HG03064 (cell line): ENCODE results near the gene RERE.

Experiments used
- ATAC-seq: cut with Tn5 transposase; IDR thresholded peaks from one replicate; pipeline ENCODE4 v1.9.1; 2021; ENCODE audit warnings: low read depth; ENCODE audit not compliant: unreplicated experiment

RERE gene

GRCh38 chr1:8722366-8722765, 95.1 kb downstream of the RERE start:
- no peak for ATAC-seq

DNA sequence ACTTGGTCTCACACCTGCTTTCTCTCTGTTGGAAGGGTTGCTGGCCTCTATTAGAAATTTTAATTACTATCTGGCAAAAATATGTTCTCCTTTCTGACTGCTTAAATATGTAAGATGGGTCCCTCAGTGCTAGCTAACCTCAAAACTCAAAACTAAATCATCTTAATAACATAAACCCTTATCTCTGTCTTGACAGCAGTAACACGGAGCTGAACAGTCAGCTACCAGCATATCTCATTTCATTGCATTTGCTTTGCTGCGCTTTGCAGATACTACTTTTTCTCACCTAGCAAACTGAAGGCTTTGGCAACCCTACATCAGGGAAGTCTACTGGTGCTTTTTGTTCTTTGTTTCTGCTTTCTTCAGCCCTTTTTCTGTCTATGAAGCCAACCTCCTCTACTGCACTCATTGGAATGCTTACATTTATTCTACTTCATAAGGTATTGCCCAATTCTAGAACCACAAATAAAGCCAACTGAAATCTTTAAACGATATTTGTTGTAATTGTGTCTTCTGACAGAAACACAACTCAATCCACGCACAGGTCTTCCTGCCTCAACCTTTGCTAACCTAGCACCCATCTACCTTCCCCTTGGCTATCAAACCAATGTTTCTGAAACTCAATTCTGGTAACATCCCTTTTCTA, 95.6 kb downstream of the RERE start:
- ATAC-seq = no peak

- ATAC-seq = no peak
These were observed 97.1 kb downstream of the RERE start for GRCh38 chr1:8720347-8720746.

DNA sequence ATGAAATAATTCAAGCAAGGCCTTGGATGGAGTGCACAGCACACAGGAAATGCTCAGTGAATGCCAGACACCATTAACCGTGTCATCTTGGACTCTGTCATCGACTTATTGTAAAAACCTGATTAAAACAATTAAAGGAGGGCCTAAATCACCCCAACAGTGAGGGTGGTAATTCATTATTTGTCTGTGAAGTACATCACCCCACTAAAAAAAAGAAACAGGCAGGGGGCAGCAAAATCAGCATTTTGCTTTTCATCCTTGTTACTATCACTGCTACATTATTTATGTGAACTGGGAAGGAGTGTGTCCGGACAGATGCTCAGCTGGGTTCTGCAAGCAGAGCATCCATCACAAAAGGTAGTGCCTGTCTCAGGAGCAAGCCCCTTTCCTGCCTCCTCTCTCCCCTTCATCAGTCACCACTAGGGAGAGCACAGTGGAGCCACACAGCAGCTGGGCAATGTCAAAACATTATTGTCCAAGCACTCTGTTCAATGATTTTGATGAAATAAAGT, 98.5 kb downstream of the RERE start:
- ATAC-seq = no peak

- no peak for ATAC-seq
These were observed 100.3 kb downstream of the RERE start for GRCh38 chr1:8717148-8717547.

GRCh38 chr1:8716238-8716637, 101.2 kb downstream of the RERE start:
- no peak for ATAC-seq

DNA sequence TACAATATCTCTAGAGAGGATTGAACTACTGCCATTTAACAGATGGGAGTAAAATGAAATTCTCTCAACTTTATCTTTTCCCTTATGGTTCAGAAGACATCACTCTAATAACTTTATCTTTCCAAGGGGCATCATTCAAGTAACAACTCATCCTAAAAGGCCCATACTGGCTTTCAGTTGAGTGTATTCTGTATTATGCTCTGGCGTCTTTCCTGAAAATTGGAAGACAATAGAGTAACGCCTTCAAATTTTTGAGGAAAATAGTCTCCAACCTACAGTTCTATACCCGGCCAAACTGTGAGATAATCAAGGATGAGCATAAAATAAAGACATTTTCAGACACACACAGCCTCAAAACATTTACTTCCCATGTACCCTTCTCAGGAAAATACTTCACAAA, 103.3 kb downstream of the RERE start:
- no peak for ATAC-seq

DNA sequence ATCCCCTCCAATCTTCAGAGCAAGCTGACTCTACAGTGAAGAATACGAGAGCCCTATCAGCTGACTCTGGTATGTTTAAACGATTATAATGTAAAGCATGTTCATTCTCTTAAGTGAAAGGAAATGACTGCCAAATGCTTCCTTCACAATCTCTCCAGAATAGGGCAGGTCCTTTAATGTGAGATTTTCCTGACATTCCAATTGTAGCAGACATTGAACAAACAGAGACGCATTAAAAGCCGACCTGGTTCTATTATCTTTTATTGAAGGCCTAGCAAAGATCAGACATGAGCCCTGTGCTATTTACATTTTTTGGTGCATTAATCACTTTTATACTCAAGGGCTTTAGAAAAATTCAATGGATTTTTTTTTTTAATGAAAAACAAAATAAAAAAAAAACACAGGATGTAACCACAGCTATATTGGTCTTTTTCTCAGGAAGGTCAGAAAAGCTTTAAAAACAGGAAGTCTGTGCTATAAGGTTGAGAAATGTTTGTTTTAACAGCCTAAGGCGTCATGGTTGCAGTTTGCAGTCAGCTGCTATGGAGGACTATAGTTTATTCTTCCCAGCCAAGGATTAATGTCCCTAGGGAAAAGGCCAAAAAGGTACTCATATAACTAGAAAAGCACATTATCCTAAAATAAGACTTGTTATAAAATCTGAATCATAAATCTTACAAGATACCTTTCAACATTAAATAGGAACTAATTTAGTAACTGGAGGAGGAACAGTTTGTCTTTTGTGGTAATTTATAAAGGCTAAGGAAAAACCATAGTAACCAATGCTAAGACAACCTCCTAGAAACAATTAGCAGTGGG, 104.8 kb downstream of the RERE start:
- no peak for ATAC-seq

DNA sequence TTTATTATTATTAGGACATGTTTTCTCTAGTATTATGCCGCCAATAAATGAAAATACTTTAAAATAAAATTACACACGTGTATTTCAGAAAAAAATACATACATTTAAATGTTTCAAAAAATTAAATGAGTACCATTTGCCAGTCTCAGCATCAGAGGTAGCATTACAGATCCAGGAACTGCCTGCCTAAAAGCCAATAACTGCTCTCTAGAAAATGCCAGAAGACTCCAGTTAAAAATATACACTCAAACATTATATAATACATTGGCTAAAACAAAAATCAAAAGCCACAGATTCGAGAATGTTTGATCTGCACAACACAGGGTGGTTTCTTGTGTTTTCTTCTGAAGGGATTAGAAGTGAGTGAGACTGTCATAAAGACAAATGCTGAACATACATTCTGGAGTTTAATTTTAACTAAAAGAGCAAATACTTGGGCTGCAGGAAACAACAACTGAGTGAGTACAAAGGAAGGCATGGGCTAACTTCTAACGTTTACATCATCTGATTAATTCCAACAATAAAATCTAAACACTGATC, 105.5 kb downstream of the RERE start:
- no peak for ATAC-seq

DNA sequence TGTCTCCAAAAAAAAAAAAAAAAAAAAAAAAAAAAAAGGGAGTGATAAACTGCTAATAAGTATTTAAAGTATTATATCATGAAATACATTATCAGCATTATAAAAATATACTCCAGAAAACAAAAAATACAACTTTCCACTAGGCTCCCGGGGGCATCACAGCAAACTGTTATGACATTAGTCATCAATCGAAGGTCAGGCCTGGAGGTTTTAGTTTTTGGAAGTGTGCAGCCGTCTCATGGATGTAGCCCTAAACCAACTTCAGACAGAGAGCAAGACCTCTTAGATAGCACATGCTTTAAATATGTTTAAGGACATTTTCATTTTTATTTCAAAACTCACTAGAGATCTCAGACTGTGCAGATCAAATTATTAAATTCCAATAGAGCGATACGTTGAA, 106.3 kb downstream of the RERE start:
- ATAC-seq = no peak

GRCh38 chr1:8708259-8708658, 109.2 kb downstream of the RERE start:
- no peak for ATAC-seq

- ATAC-seq = no peak
These were observed 110.4 kb downstream of the RERE start for GRCh38 chr1:8706995-8707396.

- ATAC-seq = no peak
These were observed 111.1 kb downstream of the RERE start for GRCh38 chr1:8706291-8706690.

GRCh38 chr1:8704866-8705506, 112.5 kb downstream of the RERE start:
- no peak for ATAC-seq

GRCh38 chr1:8702850-8703810, 114.3 kb downstream of the RERE start:
- peak; percentile 82 for ATAC-seq

- ATAC-seq = no peak
These were observed 115.0 kb downstream of the RERE start for GRCh38 chr1:8702472-8702849.

- no peak for ATAC-seq
These were observed 115.5 kb downstream of the RERE start for GRCh38 chr1:8701794-8702471.

DNA sequence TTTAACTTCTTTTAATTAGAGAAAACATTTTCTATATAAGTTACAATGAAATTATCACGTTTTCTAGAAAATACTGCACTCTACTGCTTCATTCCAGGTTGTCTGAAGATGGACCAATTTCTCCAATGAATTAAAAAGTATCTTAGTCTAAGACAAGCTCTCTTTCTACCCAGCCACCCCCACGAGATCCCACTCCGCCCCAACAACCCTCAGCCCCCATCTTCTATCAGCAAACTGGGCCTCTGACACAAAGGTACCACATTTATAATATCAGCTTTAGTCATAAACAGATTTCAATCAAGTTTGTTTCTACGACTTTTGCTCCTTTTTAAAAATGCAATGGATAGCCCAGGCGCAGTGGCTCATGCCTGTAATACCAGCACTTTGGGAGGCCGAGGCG, 117.8 kb downstream of the RERE start:
- no peak for ATAC-seq

- no peak for ATAC-seq
These were observed 118.4 kb downstream of the RERE start for GRCh38 chr1:8698937-8699447.
